ENCODE measurements around the gene NACC2.

DNA sequence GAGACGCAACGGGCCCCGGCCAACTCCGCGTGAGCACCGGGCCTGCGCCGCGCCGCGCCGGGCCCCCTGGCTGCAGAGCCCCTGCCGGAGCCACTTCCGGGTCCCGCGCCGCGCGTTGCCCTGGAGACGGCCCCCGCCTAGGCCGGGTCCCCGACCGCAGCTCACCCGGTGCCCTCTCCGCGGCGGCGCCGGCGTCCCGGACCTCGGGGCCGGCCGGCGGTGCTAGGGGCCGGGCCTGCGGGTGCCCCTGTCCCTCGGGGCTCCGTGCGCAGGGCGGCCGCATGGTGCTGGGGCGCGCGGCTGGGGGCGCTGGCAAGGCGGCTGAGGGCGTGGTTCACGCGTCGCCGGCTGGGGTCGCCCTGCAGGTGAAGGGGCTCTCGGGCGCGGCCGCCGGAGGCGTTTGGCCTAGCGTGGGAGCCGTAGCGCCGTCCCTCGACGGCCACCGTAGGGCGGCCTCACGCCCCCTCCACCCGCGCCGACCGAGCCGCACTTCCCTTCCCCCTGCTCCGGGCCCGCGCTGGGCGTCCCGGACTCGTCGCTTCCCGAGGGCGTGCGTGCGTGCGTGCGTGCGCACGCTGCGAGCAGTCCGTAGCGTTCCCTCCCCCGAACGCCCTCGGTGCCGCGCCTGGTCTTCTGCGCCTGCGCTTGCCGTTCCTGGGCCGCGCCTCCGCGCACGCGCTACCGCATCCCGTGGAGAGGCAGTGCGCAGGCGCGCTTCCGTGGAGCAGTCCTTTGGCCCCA, 23.4 kb upstream of the NACC2 start, which contains the start of gene TMEM250:
- TF ChIP-seq, protein P1, sequence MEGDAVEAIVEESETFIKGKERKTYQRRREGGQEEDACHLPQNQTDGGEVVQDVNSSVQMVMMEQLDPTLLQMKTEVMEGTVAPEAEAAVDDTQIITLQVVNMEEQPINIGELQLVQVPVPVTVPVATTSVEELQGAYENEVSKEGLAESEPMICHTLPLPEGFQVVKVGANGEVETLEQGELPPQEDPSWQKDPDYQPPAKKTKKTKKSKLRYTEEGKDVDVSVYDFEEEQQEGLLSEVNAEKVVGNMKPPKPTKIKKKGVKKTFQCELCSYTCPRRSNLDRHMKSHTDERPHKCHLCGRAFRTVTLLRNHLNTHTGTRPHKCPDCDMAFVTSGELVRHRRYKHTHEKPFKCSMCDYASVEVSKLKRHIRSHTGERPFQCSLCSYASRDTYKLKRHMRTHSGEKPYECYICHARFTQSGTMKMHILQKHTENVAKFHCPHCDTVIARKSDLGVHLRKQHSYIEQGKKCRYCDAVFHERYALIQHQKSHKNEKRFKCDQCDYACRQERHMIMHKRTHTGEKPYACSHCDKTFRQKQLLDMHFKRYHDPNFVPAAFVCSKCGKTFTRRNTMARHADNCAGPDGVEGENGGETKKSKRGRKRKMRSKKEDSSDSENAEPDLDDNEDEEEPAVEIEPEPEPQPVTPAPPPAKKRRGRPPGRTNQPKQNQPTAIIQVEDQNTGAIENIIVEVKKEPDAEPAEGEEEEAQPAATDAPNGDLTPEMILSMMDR (IDR thresholded peaks at IDR 0.05): peak in 4 of 5 experiments; percentile 1 to 60 (median 28)
- TF ChIP-seq EP300 (IDR thresholded peaks at IDR 0.05): peak; percentile 64 to 96
